GM21737 (cell line): ENCODE results near the gene TMEM219.
A peak's percentile ranks its signal among the peaks of the same experiment; 100 is the strongest.
"Not testable (repeated sequence)": the region's sequence is repeated elsewhere in the genome, so short reads cannot be mapped to it uniquely, and the experiment has no call there.

Source experiments
- ATAC-seq: cut with Tn5 transposase; IDR thresholded peaks from one replicate; pipeline ENCODE4 v1.9.1; 2021; ENCODE audit warnings: mild to moderate bottlenecking, moderate library complexity; ENCODE audit not compliant: unreplicated experiment

The TMEM219 gene

GRCh38 chr16:29961479-29962343, at the start of gene TMEM219:
TMEM219 (plus strand) TSS chr16:29962079; CDS start chr16:29963144, 1,065 bp downstream.
- peak; percentile 89 for ATAC-seq

GRCh38 chr16:29912087-29912486, 49.8 kb upstream of the TMEM219 start:
- ATAC-seq, result no peak

- ATAC-seq, result no peak
Observed at GRCh38 chr16:29913514-29913913, 48.4 kb upstream of the TMEM219 start.

GRCh38 chr16:29915590-29916247, 46.2 kb upstream of the TMEM219 start:
- no peak for ATAC-seq

GRCh38 chr16:29916979-29917378, 44.9 kb upstream of the TMEM219 start:
- ATAC-seq, result no peak

- ATAC-seq, result no peak
Observed at GRCh38 chr16:29920288-29921033, 41.4 kb upstream of the TMEM219 start.

- ATAC-seq, result no peak
Observed at GRCh38 chr16:29921034-29921385, 40.9 kb upstream of the TMEM219 start.

- ATAC-seq, result no peak
Observed at GRCh38 chr16:29922326-29922725, 39.6 kb upstream of the TMEM219 start.

GRCh38 chr16:29922986-29923501, 38.8 kb upstream of the TMEM219 start:
- ATAC-seq, result no peak

- no peak for ATAC-seq
Observed at GRCh38 chr16:29925105-29925756, 36.6 kb upstream of the TMEM219 start.

- ATAC-seq, result peak; percentile 86
Observed at GRCh38 chr16:29925781-29926710, 35.8 kb upstream of the TMEM219 start, which contains the start of gene KCTD13. KCTD13 (minus strand) TSS chr16:29926226; CDS start chr16:29926033, 193 bp downstream.

GRCh38 chr16:29926711-29927052, 35.2 kb upstream of the TMEM219 start:
- ATAC-seq, result peak; percentile 2

- ATAC-seq, result no peak
Observed at GRCh38 chr16:29927070-29927905, 34.6 kb upstream of the TMEM219 start.

GRCh38 chr16:29931750-29932149, 30.1 kb upstream of the TMEM219 start:
- not testable (repeated sequence) for ATAC-seq

GRCh38 chr16:29940656-29941055, 21.2 kb upstream of the TMEM219 start:
- no peak for ATAC-seq

- no peak for ATAC-seq
Observed at GRCh38 chr16:29943846-29944799, 17.8 kb upstream of the TMEM219 start.

GRCh38 chr16:29947897-29948296, 14.0 kb upstream of the TMEM219 start:
- no peak for ATAC-seq
